ENCODE measurements around the gene IKBKE. TPM values are rescaled to one million over a fixed set of nuclear protein-coding genes. Genes with fewer than 3 reads are reported as not detected.

IKBKE gene
- total and polyA plus RNA-seq, 10 of the 15 experiments (the other 5 are each of a cell fraction or from before 2014, with no cell fraction given): 12.8 to 35.1 (median 23.1) TPM

- no peak for TF ChIP-seq E2F4 (IDR thresholded peaks at IDR 0.05; ENCODE audit: low read depth, low read length)
- TF ChIP-seq IKZF1 (conservative IDR thresholded peaks at IDR 0.05): peak; percentile 53
- TF ChIP-seq SP1 (IDR thresholded peaks at IDR 0.05; ENCODE audit: low read depth, low read length): no peak
- no peak for TF ChIP-seq GATAD2B (conservative IDR thresholded peaks at IDR 0.05; ENCODE audit: low read depth)
- TF ChIP-seq ATF7 (IDR thresholded peaks at IDR 0.05; ENCODE audit: low read depth): peak; percentile 43; the same call in 1 of the 2 replicates
- peak; percentile 7 to 55; a peak in 3 of 4 replicates for TF ChIP-seq IKZF2 (IDR thresholded peaks at IDR 0.05)
- peak; percentile 11; the same call in 1 of the 2 replicates for TF ChIP-seq ZBED1 (IDR thresholded peaks at IDR 0.05; ENCODE audit: borderline replicate concordance)
- TF ChIP-seq HSF1 (IDR thresholded peaks at IDR 0.05; ENCODE audit: low read depth, low read length): no peak
- no peak for TF ChIP-seq ZNF274 (IDR thresholded peaks at IDR 0.05; ENCODE audit: insufficient read depth, insufficient read length)
- TF ChIP-seq POLR2AphosphoS5 (IDR thresholded peaks at IDR 0.05; ENCODE audit: low read length): 0 out of 2 replicates have a peak, but pooled peaks have one; percentile 27
- TF ChIP-seq CEBPZ (IDR thresholded peaks at IDR 0.05; ENCODE audit: low read depth, low read length): no peak
- 0 out of 2 replicates have a peak, but pooled peaks have one; percentile 13 for TF ChIP-seq JUNB (IDR thresholded peaks at IDR 0.05)
- no peak for TF ChIP-seq RB1 (IDR thresholded peaks at IDR 0.05; ENCODE audit: borderline replicate concordance)
- no peak for TF ChIP-seq REST (IDR thresholded peaks at IDR 0.05; ENCODE audit: low read depth, low read length)
Measured at GRCh38 chr1:206496131-206496793, 26.0 kb downstream of the IKBKE start (continued).

All from GM12878 (cell line).